Fibroblast of the aortic adventitia (primary cell): Measurements from ENCODE around the gene FARS2. TPM values are rescaled to one million over a fixed set of nuclear protein-coding genes. Genes with fewer than 3 reads are reported as not detected.
A peak's percentile ranks its signal among the peaks of the same experiment; 100 is the strongest.

Experiments
- DNase-seq: peaks from one replicate; pipeline ENCODE4 v3.0.0-alpha.2; 2010; ENCODE audit warnings: low read depth
- H3K4me3 ChIP-seq: 2 replicates; pipeline ENCODE4 v1.5.1; 2011; ENCODE audit warnings: low read depth, mild to moderate bottlenecking, control low read depth, low read length, moderate library complexity
- total RNA-seq: library from RNA; depleted of rRNA; stranded (reverse); fragments of >200 nt; gene quantifications from 2 replicates; pipeline ENCODE4 v1.2.3, GENCODE V29; 2012; ENCODE audit warnings: low replicate concordance
- TF ChIP-seq, protein P1 (sequence below): IDR thresholded peaks from 2 replicates; pipeline ENCODE4 v1.5.1; 2011; ENCODE audit warnings: mild to moderate bottlenecking, low read length, control low read depth, inconsistent platforms; ENCODE audit not compliant: insufficient read depth

The FARS2 gene
- total RNA-seq, 1 donor = 25.5 TPM

DNA sequence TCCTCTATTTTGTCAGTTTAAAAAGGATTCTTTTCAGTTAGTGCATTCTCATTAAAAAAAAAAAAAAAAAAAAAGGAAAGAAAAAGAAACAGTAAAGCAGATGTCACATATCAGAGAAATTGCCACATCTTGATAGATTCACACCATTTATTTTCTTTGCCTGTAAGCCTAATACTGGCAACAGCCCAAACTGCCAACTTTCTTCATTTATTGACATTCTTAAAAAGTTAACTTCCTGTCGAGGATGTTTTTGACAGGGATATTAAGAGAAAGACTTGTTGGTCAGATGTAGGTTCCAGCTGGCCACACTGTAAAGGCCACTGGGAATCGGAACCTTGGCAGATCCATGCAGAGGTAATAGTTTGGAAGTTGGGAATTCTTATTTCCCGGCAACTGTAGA, 412.8 kb downstream of the FARS2 start:
- peak; percentile 35 for DNase-seq
- TF ChIP-seq, protein P1, sequence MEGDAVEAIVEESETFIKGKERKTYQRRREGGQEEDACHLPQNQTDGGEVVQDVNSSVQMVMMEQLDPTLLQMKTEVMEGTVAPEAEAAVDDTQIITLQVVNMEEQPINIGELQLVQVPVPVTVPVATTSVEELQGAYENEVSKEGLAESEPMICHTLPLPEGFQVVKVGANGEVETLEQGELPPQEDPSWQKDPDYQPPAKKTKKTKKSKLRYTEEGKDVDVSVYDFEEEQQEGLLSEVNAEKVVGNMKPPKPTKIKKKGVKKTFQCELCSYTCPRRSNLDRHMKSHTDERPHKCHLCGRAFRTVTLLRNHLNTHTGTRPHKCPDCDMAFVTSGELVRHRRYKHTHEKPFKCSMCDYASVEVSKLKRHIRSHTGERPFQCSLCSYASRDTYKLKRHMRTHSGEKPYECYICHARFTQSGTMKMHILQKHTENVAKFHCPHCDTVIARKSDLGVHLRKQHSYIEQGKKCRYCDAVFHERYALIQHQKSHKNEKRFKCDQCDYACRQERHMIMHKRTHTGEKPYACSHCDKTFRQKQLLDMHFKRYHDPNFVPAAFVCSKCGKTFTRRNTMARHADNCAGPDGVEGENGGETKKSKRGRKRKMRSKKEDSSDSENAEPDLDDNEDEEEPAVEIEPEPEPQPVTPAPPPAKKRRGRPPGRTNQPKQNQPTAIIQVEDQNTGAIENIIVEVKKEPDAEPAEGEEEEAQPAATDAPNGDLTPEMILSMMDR = no peak
- no peak overlapping the region for H3K4me3 ChIP-seq

DNA sequence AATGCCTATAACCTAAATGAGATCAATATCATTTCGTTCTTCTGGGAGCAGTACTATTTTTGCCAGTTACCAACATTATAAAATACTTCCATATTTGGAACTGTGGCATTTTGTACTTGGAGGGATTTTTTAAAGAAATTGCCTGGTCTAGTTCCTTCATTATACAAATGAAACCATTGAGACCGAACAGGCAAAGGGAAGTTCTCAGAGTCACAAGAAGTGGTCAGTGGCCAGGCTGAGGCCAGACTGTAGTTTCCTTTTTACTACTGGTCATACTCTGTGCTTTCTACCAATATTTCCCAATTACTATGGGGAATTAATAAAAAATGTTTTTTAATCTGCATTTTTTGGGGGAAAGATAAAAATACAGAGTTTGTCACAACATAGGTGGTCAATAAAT, 413.4 kb downstream of the FARS2 start:
- DNase-seq = no peak
- H3K4me3 ChIP-seq = no peak overlapping the region
- TF ChIP-seq, protein P1 = no peak

DNA sequence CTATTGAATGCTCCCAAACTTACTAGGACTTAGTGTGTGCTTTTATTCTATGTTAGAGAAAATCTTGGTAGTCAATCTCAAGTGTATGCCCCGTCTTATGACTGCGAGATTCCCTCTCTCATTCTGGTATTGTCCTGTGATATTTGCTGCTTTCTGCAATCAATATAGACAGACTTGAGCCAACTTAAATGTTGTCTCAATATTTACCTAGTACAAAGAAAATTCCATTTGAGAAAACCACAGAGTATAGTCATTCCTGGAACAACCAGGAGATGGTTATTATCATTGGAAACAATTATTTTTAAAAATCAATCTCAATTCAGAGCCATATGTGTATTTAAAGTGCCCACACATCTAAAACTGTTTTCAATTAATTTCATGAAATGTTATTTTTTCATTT, 415.4 kb downstream of the FARS2 start:
- no peak for DNase-seq
- TF ChIP-seq, protein P1 = no peak
- no peak overlapping the region for H3K4me3 ChIP-seq

DNA sequence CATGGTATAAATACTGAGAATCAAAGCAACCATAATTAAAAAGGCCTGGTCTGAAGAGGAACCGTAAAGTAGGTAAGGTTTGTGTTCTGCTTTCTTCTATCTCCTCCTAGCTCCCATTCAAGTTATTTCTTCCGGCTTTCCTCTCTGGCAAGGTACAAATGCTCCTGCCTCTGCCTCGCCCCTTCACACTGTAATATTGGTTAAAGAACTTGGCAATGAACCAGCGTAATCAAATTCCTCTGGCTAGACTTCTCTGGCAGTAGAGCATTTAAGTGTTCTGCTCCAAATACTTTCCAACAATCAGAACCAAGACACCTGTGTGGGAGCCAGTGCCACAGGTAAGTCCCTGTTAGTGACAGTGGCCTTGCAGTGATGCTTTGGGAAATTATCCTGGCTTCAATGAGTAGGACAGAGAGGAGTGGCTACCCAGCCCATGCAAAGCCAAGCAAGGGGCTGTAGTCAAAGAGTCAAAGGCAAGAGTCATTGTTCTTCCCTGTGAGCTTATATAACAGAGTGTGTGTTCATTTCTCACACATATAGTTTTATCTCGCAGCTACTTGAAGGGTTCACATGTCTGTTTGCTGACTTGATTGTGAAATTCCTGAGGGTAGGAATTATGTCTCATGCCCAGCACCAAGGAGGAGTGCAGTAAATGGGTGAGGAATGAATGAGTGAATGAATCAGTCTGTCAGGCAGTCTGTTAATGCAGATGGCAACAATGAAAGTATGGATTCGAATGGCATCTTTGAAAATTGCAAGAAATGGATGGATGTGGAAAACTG, 416.1 kb downstream of the FARS2 start:
- peak; percentile 15 for DNase-seq
- TF ChIP-seq, protein P1 = no peak
- no peak overlapping the region for H3K4me3 ChIP-seq

DNA sequence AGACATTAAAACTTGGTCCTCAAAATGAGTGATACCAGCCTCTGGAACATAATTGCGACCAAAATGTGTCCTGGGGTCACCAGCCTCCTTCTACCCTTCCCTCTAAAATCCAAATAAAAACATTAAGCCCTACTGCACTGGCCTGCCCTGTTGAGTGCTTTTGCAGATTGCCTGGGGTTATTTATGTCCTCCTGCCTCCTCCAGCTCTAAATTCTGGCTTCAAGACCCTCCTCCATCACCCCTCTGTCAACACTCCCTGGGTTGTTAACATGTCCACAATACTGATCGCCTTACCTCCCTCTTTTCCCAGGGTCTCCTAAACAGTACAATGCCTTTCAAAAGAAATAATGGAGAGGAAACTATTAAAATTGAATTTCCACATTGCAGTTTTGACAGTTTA, 418.0 kb downstream of the FARS2 start:
- no peak overlapping the region for H3K4me3 ChIP-seq
- TF ChIP-seq, protein P1 = no peak
- no peak for DNase-seq

DNA sequence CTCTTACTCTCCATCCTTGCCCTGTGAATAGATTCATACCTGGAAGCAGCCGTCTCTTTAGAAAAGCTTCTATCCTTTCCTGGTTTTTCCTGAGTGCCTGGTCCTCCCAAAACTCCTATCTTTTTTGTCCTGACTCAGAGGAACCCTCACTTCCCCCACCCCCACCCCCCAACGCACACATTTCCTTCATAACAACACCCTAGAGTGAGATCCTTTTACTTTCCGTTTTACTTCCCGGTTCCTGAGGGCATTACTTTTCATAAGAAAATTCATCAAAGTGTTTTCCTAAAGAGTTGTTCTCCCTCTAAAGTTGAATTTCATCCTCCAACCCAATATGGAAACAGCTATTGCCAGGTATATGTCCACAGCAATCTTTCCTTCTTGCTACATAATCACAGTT, 418.4 kb downstream of the FARS2 start:
- no peak for DNase-seq
- TF ChIP-seq, protein P1 = no peak
- H3K4me3 ChIP-seq = no peak overlapping the region

DNA sequence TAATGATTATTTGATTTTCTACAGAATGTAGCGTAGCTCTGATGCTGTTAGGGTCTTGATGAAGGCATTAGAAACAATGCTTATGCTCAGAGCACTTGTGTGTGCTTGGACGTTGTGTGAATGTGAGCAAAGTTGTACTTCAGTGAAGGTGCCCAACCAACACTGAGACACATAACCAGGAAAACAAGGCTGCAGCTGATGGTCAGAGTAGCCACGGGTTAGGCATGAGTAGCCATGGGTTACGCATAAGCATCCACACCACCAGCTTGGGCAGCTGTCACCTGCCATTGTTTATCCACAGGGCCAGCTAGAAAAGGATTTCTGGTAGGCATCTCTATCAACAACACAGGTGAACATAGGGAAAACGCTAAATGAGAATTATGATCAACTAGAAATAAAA, 418.8 kb downstream of the FARS2 start:
- H3K4me3 ChIP-seq = no peak overlapping the region
- TF ChIP-seq, protein P1 = no peak
- DNase-seq = no peak
